Adipose tissue (tissue), 3 donors: ENCODE data around the gene NBEA. TPM values are rescaled to one million over a fixed set of nuclear protein-coding genes. Genes with fewer than 3 reads are reported as not detected.
"Not testable (repeated sequence)": the region's sequence is repeated elsewhere in the genome, so short reads cannot be mapped to it uniquely, and the experiment has no call there.

Experiments
- H3K27ac ChIP-seq: one replicate; pipeline ENCODE4 v1.5.1; 2013; ENCODE audit warnings: low read depth, low read length
- WGBS, 3 donors: extraction: QIAGEN DNeasy Blood & Tissue Kit; methylation state at CpG; one replicate each; pipeline ENCODE4 v1.1.7; 2013; 5-methylcytosine and 5-hydroxymethylcytosine counted together
- polyA plus RNA-seq, 3 donors: library from polyadenylated mRNA; stranded (reverse); fragments of 200-250 nt; gene quantifications; one replicate each; pipeline ENCODE4 v1.2.3, GENCODE V29; 2013
- donor health status: healthy with polysubstance abuse.
- donor health status: Bipolar disorder and iron deficiency.
- donor health status: healthy.

The NBEA gene
- polyA plus RNA-seq, 3 donors, result 1.4 to 2.2 (median 2.0) TPM

GRCh38 chr13:34942732-34943435 lies 814 bp downstream of the NBEA start:
- 0 to 2% (median 1%) methylated on average over 45 to 62 of the region's 62 CpGs for WGBS, 3 donors
- H3K27ac ChIP-seq, result no peak overlapping the region

GRCh38 chr13:34943436-34944273 lies 1.6 kb downstream of the NBEA start:
- no peak overlapping the region for H3K27ac ChIP-seq
- WGBS, 3 donors, result 24 to 46% (median 44%) methylated on average over 10 of the region's 10 CpGs

GRCh38 chr13:34944274-34944634 lies 2.2 kb downstream of the NBEA start:
- whole genome bisulfite sequencing, 3 donors, result 86 to 90% (median 89%) methylated on average over 2 of the region's 2 CpGs
- H3K27ac ChIP-seq, result no peak overlapping the region

GRCh38 chr13:34944751-34945150 lies 2.7 kb downstream of the NBEA start:
- no peak overlapping the region for H3K27ac ChIP-seq
- WGBS, 3 donors, result 28 to 34% (median 32%) methylated on average over 2 of the region's 2 CpGs

DNA sequence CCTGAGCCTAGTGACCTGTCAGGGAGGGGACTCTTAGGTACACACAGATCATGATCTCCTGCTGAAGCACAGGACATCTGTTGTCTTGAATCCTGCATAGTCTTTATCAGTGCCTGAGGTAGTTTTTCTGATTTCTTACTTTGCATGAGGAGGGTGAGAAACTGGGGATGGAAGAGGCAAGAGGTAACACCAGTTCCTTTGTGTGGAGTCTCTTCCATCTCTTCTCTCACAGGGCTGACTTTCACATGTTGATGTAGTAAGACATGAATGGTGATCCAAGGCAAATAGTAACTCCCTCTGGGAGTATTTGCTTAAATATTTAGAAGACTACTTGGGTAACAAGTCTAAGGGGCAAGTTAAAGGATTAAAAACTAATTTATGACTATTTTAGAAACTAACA lies 9.5 kb downstream of the NBEA start:
- no peak overlapping the region for H3K27ac ChIP-seq

DNA sequence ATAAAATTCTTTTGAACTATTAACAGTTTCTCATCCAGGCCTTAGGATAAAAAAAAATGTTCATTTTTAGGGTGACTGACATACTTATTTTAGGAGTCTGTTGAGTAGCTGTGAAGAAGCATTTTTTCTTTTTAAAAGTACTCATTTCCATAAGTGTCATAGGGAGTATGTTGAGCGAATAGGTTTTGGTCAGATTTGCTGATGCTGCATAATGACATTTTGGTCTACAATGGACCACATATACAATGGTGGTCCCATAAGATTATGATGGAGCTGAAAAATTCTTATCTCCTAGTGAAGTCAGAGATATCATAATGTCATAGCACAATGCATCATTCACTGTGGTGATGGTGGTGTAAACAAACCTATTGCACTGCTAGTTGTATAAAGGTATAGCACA lies 17.4 kb downstream of the NBEA start:
- 92 to 98% (median 97%) methylated on average over 1 of the region's 1 CpG for WGBS, 3 donors
- no peak overlapping the region for H3K27ac ChIP-seq

GRCh38 chr13:34964558-34964957 lies 22.5 kb downstream of the NBEA start:
- 80 to 93% (median 91%) methylated on average over 4 of the region's 4 CpGs for WGBS, 3 donors
- H3K27ac ChIP-seq, result no peak overlapping the region

DNA sequence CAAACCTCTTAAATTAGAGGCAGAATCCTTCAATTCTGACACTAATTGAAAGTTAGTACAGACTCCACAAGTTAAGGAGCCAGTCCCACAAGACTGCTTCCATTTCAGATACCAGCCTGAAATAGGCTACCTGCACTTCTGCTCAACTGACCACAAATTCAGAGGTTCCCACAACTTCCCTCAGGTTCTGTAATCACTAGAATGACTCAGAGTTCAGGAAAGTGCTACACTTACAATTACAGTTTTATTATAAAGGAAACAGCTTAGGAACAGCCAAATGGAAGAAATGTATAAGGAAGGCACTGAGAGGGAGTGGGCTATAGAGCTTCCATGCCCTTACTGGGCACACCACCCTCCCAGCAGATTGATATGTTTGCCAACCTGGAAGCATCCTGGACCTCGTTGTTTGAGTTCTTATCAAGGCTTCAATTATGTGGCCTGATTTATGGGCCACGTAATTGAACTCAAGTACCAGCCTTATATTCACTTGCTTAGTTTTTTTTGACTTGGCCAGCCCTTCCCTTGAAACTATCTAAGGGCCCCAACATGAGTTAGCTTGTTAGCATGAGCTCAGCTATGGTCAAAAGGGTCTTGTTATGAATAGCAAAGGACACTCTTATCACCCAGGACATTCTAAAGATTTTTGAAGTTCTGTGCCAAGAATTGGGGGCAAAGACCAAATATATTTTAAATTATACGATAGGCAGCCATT lies 25.9 kb downstream of the NBEA start:
- no peak overlapping the region for H3K27ac ChIP-seq
- WGBS, 3 donors, result 47 to 66% (median 53%) methylated on average over 3 of the region's 3 CpGs

GRCh38 chr13:34969539-34969938 lies 27.5 kb downstream of the NBEA start:
- not testable (repeated sequence) for H3K27ac ChIP-seq
- WGBS, 3 donors, result 90 to 95% (median 90%) methylated on average over 2 of the region's 2 CpGs

GRCh38 chr13:34970961-34971360 lies 28.9 kb downstream of the NBEA start:
- no peak overlapping the region for H3K27ac ChIP-seq
- WGBS, 3 donors, result 1 to 91% (median 45%) methylated on average over 1 of the region's 1 CpG

GRCh38 chr13:34971473-34971872 lies 29.4 kb downstream of the NBEA start:
- no peak overlapping the region for H3K27ac ChIP-seq
- 89 to 96% (median 92%) methylated on average over 2 of the region's 2 CpGs for WGBS, 3 donors

- WGBS, 3 donors, result 90 to 93% (median 90%) methylated on average over 5 of the region's 5 CpGs
- H3K27ac ChIP-seq, result not testable (repeated sequence)
These were observed 43.1 kb downstream of the NBEA start for GRCh38 chr13:34985199-34985598.

DNA sequence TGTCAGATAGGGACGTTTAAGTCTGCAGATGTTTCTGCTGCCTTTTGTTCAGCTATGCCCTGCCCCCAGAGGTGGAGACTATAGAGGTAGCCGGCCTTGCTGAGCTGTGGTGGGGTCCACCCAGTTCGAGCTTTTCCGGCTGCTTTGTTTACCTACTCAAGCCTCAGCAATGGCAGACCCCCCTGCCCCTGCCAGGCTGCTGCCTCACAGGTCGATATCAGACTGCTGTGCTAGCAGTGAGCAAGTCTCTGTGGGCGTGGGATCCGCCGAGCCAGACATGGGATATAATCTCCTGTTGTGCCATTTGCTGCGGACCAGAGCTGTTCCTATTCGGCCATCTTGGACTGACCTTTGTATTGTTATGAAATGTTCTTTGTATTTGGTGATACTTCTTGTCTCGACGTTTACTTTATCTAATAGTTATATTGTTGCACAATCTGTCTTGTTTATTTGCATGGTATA lies 46.3 kb downstream of the NBEA start:
- 93 to 96% (median 96%) methylated on average over 12 of the region's 12 CpGs for WGBS, 3 donors

GRCh38 chr13:34990399-34991214 lies 48.5 kb downstream of the NBEA start:
- H3K27ac ChIP-seq, result no peak overlapping the region
- WGBS, 3 donors, result 86 to 100% (median 90%) methylated on average over 1 of the region's 1 CpG

More for the DNA sequence above, 46.3 kb downstream of the NBEA start:
- no peak overlapping the region for H3K27ac ChIP-seq

DNA sequence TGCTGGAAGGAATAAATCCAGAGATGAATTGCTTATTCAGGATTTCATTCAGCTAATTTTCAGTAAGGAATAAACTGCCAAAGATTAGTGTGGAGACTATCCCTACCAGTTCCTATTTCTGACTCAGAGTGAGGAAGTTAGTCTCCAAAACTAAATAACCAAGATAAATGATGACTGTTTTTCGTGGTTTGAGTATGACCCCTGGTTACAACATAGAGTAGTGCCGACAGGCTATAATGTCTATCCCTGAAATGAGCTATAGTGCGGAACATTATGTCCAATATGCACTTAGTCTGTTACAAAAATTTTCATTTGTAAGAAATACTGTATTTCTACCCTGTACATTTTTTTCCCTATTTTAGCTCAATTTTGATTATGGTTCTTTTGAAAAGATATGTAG lies 51.4 kb downstream of the NBEA start:
- H3K27ac ChIP-seq, result no peak overlapping the region
- WGBS, 3 donors, result 67 to 95% (median 70%) methylated on average over 3 of the region's 3 CpGs

DNA sequence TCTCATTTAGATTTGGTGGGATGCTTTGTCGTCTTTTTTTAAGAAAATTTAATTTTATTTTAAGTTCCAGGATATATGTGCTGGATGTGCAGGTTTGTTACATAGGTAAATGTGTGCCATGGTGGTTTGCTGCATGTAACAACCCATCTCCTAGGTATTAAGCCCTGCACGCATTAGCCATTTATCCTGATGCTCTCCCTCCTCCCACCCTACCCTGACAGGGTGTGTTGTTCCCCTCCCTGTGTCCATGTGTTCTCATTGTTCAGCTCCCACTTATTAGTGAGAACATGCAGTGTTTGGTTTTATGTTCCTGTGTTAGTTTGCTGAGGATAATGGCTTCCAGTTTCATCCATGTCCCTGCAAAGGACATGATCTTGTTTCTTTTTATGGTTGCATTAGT lies 61.7 kb downstream of the NBEA start:
- 88 to 96% (median 93%) methylated on average over 2 of the region's 2 CpGs for WGBS, 3 donors
- H3K27ac ChIP-seq, result not testable (repeated sequence)

- WGBS, 3 donors, result 25 to 54% (median 52%) methylated on average over 2 of the region's 2 CpGs
- no peak overlapping the region for H3K27ac ChIP-seq
These were observed 63.0 kb downstream of the NBEA start for GRCh38 chr13:35005051-35005450.

- no peak overlapping the region for H3K27ac ChIP-seq
- WGBS, 3 donors, result 86 to 90% (median 88%) methylated on average over 7 of the region's 7 CpGs
These were observed 72.6 kb downstream of the NBEA start for GRCh38 chr13:35014606-35015213.
